ENCODE results near the gene MBP.

DNA sequence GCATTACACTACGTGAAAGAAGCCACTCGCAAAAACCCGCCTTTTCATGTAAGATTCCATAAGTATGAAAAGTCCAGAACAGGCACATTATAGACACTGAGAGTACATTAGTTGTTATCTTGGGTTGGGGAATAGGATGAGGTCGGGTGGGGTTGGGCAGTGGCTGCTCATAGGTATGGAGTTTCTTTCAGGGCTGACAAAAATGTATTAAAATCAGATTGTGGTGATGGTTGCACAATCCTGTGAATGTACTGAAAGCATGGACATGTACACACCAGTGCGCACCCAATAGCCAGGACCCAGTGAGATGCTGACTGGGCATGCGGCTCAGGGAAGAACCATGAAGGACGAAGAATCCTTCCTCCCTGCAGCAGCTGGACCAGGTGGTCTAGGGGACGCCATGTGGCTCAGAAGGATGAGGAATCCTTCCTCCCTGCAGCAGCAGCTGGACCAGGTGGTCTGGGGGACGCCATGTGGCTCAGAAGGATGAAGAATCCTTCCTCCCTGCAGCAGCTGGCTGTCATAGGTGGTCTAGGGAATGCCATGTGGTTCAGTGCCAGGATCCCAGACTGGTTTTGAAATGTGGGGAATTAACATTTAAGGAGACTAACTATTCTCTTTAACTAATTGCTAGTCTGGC is 50.1 kb downstream of the MBP start:
- TF ChIP-seq, protein P1, sequence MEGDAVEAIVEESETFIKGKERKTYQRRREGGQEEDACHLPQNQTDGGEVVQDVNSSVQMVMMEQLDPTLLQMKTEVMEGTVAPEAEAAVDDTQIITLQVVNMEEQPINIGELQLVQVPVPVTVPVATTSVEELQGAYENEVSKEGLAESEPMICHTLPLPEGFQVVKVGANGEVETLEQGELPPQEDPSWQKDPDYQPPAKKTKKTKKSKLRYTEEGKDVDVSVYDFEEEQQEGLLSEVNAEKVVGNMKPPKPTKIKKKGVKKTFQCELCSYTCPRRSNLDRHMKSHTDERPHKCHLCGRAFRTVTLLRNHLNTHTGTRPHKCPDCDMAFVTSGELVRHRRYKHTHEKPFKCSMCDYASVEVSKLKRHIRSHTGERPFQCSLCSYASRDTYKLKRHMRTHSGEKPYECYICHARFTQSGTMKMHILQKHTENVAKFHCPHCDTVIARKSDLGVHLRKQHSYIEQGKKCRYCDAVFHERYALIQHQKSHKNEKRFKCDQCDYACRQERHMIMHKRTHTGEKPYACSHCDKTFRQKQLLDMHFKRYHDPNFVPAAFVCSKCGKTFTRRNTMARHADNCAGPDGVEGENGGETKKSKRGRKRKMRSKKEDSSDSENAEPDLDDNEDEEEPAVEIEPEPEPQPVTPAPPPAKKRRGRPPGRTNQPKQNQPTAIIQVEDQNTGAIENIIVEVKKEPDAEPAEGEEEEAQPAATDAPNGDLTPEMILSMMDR (conservative IDR thresholded peaks at IDR 0.05; ENCODE audit: low read depth, low read length), result no peak
- TF ChIP-seq EZH2phosphoT487 (IDR thresholded peaks at IDR 0.05; ENCODE audit: borderline replicate concordance, low read length) (no peak), EZH2 (IDR thresholded peaks at IDR 0.05; ENCODE audit: low read length, unreplicated experiment) (no peak)

Data from PC-3 (cell line).